ENCODE results near the gene AHRR.

AHRR gene

GRCh38 chr5:445591-445990 lies 124.1 kb downstream of the AHRR start:
- no peak for DNase-seq

GRCh38 chr5:446066-446882 lies 124.8 kb downstream of the AHRR start:
- peak in 1 of 2 donors; percentile 11 for DNase-seq

GRCh38 chr5:446883-447263 lies 125.4 kb downstream of the AHRR start:
- peak; percentile 43 to 55 for DNase-seq

GRCh38 chr5:447501-447900 lies 126.0 kb downstream of the AHRR start:
- DNase-seq = no peak

GRCh38 chr5:448061-448765 lies 126.7 kb downstream of the AHRR start:
- peak; percentile 88 to 90 for DNase-seq

- DNase-seq = no peak
These were observed 127.2 kb downstream of the AHRR start for GRCh38 chr5:448766-449090.

GRCh38 chr5:449151-449550 lies 127.6 kb downstream of the AHRR start:
- DNase-seq = no peak

GRCh38 chr5:451587-452458 lies 130.3 kb downstream of the AHRR start:
- no peak for DNase-seq

- no peak for DNase-seq
These were observed 131.6 kb downstream of the AHRR start for GRCh38 chr5:452978-453710.

GRCh38 chr5:453725-454481 lies 132.4 kb downstream of the AHRR start:
- no peak for DNase-seq

GRCh38 chr5:454936-455335 lies 133.4 kb downstream of the AHRR start:
- DNase-seq = no peak

GRCh38 chr5:455806-456205 lies 134.3 kb downstream of the AHRR start:
- no peak for DNase-seq

GRCh38 chr5:456351-457194 lies 135.1 kb downstream of the AHRR start:
- no peak for DNase-seq

GRCh38 chr5:457195-457961 lies 135.9 kb downstream of the AHRR start:
- DNase-seq = no peak

- DNase-seq = no peak
These were observed 137.2 kb downstream of the AHRR start for GRCh38 chr5:458547-459353.

GRCh38 chr5:459562-460272 lies 138.2 kb downstream of the AHRR start:
- DNase-seq = no peak

GRCh38 chr5:460273-460625 lies 138.7 kb downstream of the AHRR start:
- DNase-seq = no peak

GRCh38 chr5:462051-462481 lies 140.6 kb downstream of the AHRR start:
- no peak for DNase-seq

GRCh38 chr5:463301-463700 lies 141.8 kb downstream of the AHRR start:
- DNase-seq = no peak
